HepG2 (cell line): ENCODE data around the gene IL1R1. TPM values are rescaled to one million over a fixed set of nuclear protein-coding genes. Genes with fewer than 3 reads are reported as not detected.

ENCODE experiments used
- BRD4 ChIP-seq: sonication (generic); formaldehyde crosslinking; IDR thresholded peaks from 2 replicates; pipeline ENCODE4 v1.4.0; 2020; ENCODE audit warnings: missing genetic modification reagents
- MATR3 ChIP-seq: sonication (generic); formaldehyde crosslinking; IDR thresholded peaks from 2 replicates; pipeline ENCODE4 v1.4.0; 2020; ENCODE audit warnings: missing genetic modification reagents
- TAF15 ChIP-seq: fragments of 200-400 bp; formaldehyde crosslinking; IDR thresholded peaks from one replicate; pipeline ENCODE4 v1.6.1; 2018; ENCODE audit warnings: mild to moderate bottlenecking, low read depth, low read length; ENCODE audit not compliant: poor library complexity, severe bottlenecking
- UBTF ChIP-seq: sonication (generic); formaldehyde crosslinking; IDR thresholded peaks from 2 replicates; pipeline ENCODE4 v1.4.0; 2020; ENCODE audit warnings: mild to moderate bottlenecking, missing genetic modification reagents
- ZNF124 ChIP-seq: sonication (generic); formaldehyde crosslinking; IDR thresholded peaks from 2 replicates; pipeline ENCODE4 v1.4.0; 2020; ENCODE audit warnings: missing genetic modification reagents
- ZNF281 ChIP-seq: sonication (generic); formaldehyde crosslinking; IDR thresholded peaks from 2 replicates; pipeline ENCODE4 v1.4.0; 2020; ENCODE audit warnings: missing genetic modification reagents, borderline replicate concordance
- polyA plus RNA-seq, 8 experiments: library from polyadenylated mRNA; depleted of rRNA in 3 of 8; stranded (reverse) in 7 of 8; unstranded in 1 of 8; fragments of >200 nt; fragmentation: Illumina TruSeq in 4 of 8; extraction: Trizol in 4 of 8; gene quantifications; 2 replicates each; pipeline versions ENCODE4 v1.2.1 to v1.2.3, GENCODE V29; 2011 to 2016; ENCODE audit warnings: low read depth in 4 of 8, missing spikeins in 1 of 8, mixed read lengths in 1 of 8; ENCODE audit not compliant: insufficient read depth in 1 of 8
- total RNA-seq, 5 experiments: library from RNA; depleted of rRNA; stranded (reverse); fragments of >200 nt; fragmentation: Illumina TruSeq; extraction: Trizol; gene quantifications; 2 replicates each; pipeline ENCODE4 v1.2.3, GENCODE V29; 2016; ENCODE audit warnings: low read depth in 1 of 5
- TF ChIP-seq, protein P1 (sequence below): sonication (generic); formaldehyde crosslinking; IDR thresholded peaks from 2 replicates; pipeline ENCODE4 v1.5.0; 2020; ENCODE audit warnings: mild to moderate bottlenecking, missing genetic modification reagents
- TF ChIP-seq, protein P2 (sequence below): sonication (generic); formaldehyde crosslinking; IDR thresholded peaks from 2 replicates; pipeline ENCODE4 v1.4.0; 2020; ENCODE audit warnings: missing genetic modification reagents, borderline replicate concordance
- TF ChIP-seq, protein P3 (sequence below): sonication (generic); formaldehyde crosslinking; IDR thresholded peaks from 2 replicates; pipeline ENCODE4 v1.5.0; 2020; ENCODE audit warnings: mild to moderate bottlenecking, missing genetic modification reagents

The IL1R1 gene
- total and polyA plus RNA-seq, 2 of the 13 experiments (the other 11 are each of a cell fraction or from before 2014, with no cell fraction given), result 38.0 to 93.1 TPM

DNA sequence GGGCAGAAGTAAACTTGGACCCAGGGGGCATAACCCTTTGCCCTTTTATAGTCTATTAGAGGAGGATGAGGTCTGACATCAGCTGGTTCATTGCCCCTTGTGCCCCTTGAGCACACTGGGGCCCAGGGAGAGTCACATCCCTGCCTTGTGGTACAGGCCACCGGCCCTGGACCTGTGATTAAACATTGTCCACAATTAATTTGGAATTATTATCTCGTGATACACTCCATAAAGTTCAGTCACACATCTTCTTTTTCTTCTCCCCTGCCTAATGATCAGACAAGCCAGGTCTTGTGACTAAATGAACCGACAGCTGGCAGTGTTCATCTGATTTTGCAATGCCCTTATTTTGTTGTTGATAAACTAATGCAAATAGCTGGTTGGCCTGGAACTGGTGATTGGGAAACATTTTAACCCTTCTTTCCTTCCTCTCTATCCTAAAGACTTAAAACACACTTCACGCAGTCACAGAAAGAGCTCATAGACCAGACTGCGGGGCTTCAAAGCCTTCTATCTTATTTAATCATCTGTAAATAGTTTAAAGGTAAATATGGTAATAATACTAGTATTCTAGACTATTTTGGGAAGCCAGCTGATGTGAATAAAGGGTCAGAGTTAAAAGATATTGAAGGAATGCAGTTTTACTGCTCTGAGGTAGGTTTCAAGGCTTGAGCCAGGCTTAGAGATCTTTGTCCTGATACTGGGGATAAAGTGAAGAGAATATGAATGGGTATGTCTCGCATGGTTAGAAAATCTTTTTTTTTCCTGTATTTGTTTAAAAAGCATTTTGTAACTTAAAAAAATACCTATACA lies 13.4 kb downstream of the IL1R1 start (continued):
- TF ChIP-seq UBTF, result no peak; the same call in 1 of the 2 replicates
- TF ChIP-seq MATR3 (CRISPR knock-in tag), result no peak
- no peak for TF ChIP-seq TAF15
- TF ChIP-seq, protein P1, sequence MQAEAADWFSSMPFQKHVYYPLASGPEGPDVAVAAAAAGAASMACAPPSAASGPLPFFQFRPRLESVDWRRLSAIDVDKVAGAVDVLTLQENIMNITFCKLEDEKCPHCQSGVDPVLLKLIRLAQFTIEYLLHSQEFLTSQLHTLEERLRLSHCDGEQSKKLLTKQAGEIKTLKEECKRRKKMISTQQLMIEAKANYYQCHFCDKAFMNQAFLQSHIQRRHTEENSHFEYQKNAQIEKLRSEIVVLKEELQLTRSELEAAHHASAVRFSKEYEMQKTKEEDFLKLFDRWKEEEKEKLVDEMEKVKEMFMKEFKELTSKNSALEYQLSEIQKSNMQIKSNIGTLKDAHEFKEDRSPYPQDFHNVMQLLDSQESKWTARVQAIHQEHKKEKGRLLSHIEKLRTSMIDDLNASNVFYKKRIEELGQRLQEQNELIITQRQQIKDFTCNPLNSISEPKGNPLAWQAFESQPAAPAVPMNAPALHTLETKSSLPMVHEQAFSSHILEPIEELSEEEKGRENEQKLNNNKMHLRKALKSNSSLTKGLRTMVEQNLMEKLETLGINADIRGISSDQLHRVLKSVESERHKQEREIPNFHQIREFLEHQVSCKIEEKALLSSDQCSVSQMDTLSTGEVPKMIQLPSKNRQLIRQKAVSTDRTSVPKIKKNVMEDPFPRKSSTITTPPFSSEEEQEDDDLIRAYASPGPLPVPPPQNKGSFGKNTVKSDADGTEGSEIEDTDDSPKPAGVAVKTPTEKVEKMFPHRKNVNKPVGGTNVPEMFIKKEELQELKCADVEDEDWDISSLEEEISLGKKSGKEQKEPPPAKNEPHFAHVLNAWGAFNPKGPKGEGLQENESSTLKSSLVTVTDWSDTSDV, result no peak
- no peak for TF ChIP-seq BRD4 (CRISPR knock-in tag)
- peak; percentile 63; the same call in 1 of the 2 replicates for TF ChIP-seq ZNF124
- no peak for TF ChIP-seq ZNF281 (CRISPR knock-in tag)
- TF ChIP-seq, protein P2, sequence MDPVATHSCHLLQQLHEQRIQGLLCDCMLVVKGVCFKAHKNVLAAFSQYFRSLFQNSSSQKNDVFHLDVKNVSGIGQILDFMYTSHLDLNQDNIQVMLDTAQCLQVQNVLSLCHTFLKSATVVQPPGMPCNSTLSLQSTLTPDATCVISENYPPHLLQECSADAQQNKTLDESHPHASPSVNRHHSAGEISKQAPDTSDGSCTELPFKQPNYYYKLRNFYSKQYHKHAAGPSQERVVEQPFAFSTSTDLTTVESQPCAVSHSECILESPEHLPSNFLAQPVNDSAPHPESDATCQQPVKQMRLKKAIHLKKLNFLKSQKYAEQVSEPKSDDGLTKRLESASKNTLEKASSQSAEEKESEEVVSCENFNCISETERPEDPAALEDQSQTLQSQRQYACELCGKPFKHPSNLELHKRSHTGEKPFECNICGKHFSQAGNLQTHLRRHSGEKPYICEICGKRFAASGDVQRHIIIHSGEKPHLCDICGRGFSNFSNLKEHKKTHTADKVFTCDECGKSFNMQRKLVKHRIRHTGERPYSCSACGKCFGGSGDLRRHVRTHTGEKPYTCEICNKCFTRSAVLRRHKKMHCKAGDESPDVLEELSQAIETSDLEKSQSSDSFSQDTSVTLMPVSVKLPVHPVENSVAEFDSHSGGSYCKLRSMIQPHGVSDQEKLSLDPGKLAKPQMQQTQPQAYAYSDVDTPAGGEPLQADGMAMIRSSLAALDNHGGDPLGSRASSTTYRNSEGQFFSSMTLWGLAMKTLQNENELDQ (CRISPR knock-in tag), result no peak
- TF ChIP-seq, protein P3, sequence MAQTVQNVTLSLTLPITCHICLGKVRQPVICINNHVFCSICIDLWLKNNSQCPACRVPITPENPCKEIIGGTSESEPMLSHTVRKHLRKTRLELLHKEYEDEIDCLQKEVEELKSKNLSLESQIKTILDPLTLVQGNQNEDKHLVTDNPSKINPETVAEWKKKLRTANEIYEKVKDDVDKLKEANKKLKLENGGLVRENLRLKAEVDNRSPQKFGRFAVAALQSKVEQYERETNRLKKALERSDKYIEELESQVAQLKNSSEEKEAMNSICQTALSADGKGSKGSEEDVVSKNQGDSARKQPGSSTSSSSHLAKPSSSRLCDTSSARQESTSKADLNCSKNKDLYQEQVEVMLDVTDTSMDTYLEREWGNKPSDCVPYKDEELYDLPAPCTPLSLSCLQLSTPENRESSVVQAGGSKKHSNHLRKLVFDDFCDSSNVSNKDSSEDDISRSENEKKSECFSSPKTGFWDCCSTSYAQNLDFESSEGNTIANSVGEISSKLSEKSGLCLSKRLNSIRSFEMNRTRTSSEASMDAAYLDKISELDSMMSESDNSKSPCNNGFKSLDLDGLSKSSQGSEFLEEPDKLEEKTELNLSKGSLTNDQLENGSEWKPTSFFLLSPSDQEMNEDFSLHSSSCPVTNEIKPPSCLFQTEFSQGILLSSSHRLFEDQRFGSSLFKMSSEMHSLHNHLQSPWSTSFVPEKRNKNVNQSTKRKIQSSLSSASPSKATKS (CRISPR knock-in tag), result 0 out of 2 replicates have a peak, but pooled peaks have one; percentile 69
